Hepatocyte (in vitro differentiated cells): Measurements from ENCODE around the gene HECTD1.

Source experiments
- EZH2 ChIP-seq: fragments of 200-600 bp; sonication (generic); IDR thresholded peaks from 2 replicates; pipeline ENCODE4 v1.6.1; 2016; ENCODE audit warnings: antibody characterized with exemption, mild to moderate bottlenecking, borderline replicate concordance
- TF ChIP-seq, protein P1 (sequence below): fragments of 200-600 bp; sonication (generic); IDR thresholded peaks from 2 replicates; pipeline ENCODE4 v1.5.1; 2016; ENCODE audit warnings: antibody characterized with exemption, mild to moderate bottlenecking; ENCODE audit not compliant: poor library complexity

DNA sequence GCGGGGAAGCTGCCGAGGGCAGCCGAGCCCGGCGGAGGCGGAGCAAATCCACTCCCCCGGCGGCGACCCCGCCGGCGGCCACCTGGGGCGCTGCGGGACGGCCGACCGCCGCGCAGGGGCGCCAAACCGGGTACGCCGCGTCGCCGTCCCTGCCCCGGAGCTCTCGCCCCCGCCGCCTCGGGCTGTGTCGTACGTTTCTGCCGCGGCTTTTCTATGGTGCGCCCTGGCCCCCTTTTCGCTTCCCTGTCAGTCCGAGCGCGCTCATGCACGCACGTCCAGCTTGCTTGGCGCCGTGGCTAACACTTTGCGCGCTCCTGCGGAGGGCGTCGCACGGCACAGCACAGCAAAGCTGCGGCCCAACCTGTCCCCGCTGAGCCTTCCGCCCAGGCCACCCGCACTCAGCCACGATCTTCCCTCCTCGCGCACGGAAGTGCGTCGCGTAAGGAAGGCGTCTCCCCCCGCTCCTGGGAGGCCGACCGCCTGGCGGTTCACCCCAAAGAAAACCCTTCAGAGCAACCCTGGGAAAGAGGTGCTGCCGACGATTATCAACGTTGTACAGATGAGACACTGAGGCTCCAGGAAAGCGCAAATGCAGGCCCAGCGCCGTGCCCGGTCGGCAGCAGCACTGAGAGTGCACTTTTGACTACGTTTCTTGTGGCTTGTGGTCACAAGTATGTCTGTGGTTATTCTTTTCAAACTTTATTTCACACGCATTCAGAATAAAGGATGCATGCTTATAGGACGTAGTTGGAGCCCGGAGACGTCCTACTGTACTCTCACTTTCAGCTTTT is at the start of gene HECTD1:
- TF ChIP-seq, protein P1, sequence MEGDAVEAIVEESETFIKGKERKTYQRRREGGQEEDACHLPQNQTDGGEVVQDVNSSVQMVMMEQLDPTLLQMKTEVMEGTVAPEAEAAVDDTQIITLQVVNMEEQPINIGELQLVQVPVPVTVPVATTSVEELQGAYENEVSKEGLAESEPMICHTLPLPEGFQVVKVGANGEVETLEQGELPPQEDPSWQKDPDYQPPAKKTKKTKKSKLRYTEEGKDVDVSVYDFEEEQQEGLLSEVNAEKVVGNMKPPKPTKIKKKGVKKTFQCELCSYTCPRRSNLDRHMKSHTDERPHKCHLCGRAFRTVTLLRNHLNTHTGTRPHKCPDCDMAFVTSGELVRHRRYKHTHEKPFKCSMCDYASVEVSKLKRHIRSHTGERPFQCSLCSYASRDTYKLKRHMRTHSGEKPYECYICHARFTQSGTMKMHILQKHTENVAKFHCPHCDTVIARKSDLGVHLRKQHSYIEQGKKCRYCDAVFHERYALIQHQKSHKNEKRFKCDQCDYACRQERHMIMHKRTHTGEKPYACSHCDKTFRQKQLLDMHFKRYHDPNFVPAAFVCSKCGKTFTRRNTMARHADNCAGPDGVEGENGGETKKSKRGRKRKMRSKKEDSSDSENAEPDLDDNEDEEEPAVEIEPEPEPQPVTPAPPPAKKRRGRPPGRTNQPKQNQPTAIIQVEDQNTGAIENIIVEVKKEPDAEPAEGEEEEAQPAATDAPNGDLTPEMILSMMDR = peak; percentile 66
- TF ChIP-seq EZH2 = no peak
